GM21390 (cell line): Measurements from ENCODE around the gene FYTTD1.
"Not testable (repeated sequence)": the region's sequence is repeated elsewhere in the genome, so short reads cannot be mapped to it uniquely, and the experiment has no call there.

Experiments
- ATAC-seq: cut with Tn5 transposase; IDR thresholded peaks from one replicate; pipeline ENCODE4 v1.9.1; 2021; ENCODE audit not compliant: unreplicated experiment

The FYTTD1 gene, protein sequence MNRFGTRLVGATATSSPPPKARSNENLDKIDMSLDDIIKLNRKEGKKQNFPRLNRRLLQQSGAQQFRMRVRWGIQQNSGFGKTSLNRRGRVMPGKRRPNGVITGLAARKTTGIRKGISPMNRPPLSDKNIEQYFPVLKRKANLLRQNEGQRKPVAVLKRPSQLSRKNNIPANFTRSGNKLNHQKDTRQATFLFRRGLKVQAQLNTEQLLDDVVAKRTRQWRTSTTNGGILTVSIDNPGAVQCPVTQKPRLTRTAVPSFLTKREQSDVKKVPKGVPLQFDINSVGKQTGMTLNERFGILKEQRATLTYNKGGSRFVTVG

DNA sequence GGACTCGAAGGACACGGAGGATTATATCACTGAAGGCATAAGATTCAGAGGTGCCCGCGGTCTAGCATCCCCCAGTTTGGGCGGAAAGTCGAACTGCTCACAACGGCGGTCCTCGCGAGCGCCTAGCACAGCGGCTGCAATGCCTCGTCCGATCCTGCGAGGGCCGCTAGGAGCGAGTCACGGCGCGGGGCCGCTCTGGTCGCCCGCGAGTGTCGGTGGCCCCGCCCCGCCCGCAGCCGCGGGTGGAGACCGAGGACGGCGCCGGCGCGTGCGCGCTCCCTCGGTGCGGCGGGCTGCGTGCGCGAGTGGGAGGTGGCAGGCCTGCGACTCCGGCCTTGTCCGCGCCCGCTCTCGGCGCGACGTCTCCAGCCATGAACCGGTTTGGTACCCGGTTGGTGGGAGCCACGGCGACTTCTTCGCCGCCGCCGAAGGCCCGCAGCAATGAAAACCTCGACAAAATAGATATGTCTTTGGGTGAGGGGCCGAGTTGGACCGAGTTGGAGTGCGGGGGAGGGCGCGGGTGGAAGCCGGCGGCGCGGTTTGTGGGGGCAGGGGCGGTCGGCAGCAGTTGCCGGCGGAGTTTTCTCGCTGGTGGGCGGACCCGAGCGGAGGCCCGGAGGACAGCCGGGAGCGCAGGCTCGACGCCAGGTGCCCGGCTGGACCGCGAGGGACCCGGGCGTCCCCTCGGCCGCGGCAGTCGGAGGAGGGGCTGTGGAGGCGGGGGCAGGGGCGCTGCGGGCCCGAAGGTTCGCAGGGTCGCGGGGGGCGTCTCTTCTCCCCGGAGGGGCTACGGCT is at the start of gene FYTTD1:
TSS of gene FYTTD1 (plus strand) at position 283 of the 795 bp plus-strand sequence. CDS start at position 372, 89 bp downstream.
- peak; percentile 79 for ATAC-seq

DNA sequence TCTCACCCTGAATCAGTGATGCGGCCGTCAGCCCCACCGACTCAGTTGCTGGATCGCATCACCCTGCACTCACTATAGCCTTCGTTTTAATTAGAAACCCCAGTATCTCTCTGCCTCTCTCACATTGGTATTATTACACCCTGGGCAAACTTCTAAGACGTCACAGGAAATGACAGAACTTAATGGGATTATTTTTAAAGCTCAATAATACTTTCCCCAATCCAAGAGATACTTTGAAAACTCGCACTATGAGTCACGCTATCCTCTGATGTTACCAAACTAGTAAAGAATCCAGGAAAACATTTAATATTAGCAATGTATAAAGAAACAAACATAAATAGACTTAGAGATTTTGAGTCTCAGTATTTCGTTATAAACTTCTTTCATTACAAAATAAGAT is 49.6 kb upstream of the FYTTD1 start:
- no peak for ATAC-seq

DNA sequence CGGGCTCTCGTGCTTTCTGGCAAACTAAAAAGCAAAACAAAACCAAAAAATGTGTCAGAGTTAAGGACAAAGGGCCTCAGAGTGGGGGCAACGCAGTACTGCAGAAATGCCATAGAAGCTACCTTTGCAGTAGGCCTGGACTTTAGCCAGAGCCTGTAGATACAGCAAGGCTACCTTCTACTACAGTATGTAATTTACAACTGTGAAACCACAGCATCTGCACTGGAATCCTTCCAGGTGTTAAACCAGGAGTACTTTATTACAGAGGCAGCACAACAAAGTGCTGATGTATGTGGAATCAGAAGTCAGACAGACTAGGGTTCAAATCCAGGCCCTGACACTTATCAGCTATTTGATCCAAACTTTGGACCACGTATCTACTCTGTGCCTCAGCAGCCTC is 47.8 kb upstream of the FYTTD1 start:
- ATAC-seq = no peak

DNA sequence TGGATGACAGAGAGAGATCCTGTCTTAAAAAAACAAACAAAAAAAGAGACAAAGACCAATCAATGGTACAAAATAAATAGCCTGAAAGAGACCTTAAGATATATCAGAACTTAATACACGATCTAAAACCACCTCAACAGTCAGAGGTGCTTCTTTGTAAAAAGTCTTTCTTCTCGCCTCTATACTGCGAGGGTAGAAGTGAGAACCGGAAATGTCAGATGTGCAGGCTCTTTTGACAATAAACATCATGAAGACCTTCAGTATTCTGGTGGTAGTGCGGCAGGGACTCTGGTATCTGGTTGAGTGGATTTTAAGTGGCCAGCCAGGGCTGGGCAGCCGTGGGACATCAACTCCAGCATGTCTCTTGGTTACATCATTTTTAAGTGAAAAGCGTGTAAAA is 43.0 kb upstream of the FYTTD1 start:
- no peak for ATAC-seq

DNA sequence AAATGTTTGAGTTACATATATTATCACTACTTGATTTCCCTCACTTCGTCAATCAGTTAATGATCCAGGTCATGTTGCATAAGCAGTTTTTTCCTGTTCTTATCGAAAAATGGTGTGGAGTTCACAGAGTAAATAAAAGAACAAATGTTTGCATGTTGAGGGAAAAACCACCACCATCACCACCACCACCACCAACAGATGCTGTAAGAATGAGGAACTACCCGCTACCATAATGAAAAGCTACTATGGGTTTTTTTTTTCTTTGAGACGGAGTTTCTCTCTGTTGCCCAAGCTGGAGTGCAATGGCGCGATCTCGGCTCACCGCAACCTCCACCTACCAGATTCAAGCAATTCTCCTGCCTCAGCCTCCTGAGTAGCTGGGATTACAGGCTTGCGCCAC is 40.5 kb upstream of the FYTTD1 start:
- no peak for ATAC-seq

DNA sequence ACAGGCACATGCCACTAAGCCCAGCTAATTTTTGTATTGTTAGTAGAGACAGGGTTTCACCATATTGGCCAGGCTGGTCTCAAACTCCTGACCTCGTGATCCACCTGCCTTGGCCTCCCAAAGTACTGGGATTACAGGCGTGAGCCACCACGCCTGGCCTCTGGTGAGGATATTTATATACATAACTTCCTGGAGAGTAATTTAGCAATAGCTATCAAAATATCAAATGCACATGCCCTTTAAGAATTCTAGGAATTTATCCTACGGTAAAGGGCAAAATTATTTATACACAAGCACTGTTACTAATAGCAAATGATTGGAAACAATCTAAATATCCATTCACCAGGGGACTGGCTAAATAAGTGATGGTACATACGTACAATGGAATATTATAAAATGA is 38.7 kb upstream of the FYTTD1 start:
- ATAC-seq = not testable (repeated sequence)

DNA sequence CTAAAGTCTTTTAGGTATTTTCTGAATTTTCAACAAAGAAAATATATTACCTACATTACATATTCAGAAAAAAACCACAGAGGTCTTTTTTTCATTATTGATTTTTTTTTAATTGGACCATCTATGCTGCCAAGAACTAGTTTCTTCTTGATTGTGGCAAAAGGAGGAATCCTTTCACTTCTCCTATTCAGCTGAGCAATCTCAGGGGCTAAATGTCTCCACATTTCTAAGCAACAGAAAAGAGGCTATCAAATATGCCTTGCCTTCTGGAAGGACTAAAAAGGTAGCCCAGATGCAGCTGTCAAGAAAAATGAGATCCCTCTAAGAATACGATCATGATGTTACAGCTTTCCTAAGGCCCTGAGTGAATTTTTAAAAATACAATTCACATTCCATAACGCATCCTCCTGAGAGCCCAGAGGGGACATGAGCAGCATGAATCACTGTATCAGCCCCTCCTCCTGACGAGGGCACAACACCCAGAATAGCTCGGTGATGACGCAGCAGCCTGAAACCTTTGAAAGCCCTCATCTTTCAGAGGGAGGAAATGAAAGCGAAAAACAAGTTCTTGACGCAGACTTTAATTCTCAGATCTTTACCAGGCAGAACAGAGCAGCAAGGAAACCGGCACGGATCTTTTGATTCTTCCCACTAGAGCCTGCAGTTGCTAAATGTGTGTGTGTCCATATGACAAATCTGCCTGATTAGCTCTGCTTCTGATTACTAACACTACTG is 37.5 kb upstream of the FYTTD1 start:
- peak; percentile 80 for ATAC-seq

DNA sequence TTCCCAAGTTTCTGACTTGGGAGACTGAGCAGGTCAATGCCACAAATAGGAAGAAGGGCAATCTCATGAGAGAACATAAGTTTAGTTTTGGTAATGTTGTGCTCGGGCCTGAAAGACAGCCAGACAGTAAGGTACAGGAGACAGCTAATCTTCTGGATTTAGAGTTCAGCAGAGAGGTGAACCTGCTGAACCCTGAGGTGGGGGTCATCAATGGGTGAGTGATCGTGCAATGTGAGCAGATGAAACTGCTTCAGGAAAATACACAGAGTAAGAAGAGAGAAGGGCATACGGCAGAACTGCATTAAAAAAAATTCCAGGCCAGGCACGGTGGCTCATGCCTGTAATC is 36.2 kb upstream of the FYTTD1 start:
- peak; percentile 14 for ATAC-seq

DNA sequence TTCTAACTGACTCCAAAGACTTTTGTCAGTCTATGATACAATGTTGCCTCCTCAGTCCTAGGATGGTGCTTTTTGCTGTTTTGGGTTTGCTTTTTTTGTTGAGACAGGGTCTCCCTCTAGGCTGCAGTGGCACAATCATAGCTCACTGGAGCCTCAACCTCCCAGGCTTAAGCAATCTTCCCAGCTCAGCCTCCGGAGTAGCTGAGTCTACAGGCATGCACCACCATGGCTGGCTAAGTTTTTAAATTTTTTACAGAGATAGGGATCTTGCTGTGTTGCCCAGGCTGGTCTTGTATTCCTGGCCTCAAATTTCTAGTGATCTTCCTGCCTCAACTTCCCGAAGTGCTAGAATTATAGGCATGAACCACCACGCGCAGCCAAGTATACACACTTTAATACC is 35.4 kb upstream of the FYTTD1 start:
- ATAC-seq = no peak

DNA sequence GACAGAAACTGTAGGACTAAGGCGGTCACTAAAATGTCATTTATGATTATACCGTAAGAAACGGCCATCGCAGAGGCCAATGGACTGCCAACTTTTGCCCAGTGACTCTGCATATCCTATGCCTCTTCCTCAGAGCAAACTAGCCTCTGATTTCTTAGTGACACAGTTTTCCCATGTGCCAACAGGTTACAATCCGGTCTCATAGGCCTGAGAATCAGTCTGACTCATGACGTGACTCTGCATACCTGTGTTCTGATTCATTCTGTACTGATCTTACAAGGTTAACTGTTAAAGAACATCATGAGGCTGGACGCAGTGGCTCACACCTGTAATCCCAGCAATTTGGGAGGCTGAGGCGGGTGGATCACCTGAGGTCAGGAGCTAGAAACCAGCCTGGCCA is 30.8 kb upstream of the FYTTD1 start:
- no peak for ATAC-seq

DNA sequence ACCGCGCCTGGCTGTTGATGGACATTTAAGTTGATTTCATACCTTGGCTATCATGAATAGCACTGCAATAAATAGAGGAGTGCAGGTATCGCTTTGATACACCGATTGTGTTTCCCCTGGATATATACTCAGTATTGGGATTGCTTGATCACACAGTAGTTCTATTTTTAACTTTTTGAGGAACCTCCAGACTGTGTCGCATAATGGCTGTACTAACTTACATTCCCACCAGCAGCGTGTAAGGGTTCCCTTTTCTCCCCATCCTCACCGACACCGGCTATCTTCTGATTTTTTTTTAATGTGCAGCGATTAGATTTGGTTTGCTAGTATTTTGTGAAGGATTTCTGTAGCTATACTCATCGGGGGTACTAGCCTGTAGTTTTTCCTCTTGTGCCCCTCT is 29.0 kb upstream of the FYTTD1 start:
- ATAC-seq = no peak

DNA sequence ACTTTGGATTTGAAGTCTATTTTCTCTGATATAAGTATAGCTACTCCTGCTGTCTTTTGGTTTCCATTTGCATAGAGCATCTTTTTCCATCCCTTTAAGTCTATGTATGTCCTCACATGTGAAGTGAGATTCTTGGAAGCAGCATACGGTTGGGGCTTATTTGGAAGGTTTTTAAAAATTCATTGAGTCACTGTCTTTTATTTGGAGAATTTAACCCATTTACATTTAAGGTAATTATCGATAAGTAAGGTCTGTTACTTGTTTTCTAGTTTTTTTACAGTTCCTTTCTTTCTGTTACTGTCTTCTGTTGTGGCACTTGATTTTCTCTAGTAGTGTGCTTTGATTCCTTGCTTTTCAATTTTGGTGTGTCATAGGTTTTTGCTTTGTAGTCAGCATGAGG is 26.9 kb upstream of the FYTTD1 start:
- no peak for ATAC-seq

DNA sequence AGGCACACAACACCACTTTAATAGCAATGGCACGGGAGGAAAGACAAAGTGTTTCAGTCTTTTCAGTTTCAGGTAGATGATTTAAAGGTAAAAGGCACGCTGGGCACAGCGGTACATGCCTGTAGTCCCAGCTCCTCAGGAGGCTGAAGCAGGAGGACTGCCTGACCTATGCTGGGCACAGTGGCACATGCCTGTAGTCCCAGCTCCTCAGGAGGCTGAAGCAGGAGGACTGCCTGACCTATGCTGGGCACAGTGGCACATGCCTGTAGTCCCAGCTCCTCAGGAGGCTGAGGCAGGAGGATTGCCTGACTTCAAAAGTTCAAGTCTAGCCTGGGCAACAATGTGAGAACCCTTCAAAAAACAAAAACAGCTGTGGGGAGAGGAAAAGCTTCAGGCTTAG is 21.8 kb upstream of the FYTTD1 start:
- ATAC-seq = not testable (repeated sequence)

DNA sequence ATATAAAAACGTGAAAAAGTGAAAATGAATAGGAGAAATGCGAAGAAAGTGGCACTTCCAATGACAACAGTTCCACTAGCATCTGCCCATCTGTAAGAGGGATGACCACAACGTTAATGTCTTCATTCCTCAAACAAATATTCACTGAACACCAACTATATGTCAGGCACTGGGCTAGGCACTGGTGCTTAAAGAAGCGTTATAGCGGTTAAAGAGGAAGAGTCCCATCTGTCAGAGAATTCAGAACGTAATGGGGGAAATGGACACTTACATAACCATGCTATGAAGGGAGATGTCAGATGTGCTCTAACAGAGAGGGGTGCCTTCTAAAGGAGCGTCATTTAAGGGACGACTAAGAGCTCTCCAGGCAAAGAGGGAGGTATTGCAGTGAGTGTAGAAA is 21.2 kb upstream of the FYTTD1 start:
- ATAC-seq = no peak

DNA sequence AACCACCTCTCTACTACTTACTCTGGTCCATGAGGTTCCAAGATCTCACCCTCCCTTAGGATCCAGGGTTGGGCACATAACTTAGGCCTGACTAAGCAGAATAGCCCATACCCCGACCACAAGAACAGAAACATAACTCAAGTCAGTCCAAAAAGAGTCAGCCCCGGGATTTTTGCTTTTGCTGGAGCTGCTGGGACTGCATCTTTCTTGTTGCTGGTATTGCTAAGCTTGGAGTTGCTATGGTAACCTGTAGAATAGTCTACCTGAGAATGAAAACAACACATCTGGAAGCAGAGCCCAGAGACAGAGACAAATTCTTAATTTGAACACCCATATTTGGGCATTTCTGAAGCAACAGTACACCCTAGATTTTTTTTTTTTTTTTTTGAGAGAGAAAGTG is 19.5 kb upstream of the FYTTD1 start:
- no peak for ATAC-seq

DNA sequence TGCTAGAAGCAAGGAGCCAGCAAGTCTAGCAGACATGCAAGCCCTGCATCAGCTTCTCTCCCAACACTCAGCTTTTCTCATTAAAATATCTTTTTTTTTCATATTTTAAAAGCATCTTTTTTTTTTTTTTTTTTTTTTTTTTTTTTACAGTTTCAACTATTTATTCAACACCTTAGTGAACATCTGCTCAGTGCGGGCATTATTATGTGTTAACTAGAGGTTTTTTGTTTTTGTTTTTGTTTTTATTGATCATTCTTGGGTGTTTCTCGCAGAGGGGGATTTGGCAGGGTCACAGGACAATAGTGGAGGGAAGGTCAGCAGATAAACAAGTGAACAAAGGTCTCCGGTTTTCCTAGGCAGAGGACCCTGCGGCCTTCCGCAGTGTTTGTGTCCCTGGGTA is 18.9 kb upstream of the FYTTD1 start:
- not testable (repeated sequence) for ATAC-seq

DNA sequence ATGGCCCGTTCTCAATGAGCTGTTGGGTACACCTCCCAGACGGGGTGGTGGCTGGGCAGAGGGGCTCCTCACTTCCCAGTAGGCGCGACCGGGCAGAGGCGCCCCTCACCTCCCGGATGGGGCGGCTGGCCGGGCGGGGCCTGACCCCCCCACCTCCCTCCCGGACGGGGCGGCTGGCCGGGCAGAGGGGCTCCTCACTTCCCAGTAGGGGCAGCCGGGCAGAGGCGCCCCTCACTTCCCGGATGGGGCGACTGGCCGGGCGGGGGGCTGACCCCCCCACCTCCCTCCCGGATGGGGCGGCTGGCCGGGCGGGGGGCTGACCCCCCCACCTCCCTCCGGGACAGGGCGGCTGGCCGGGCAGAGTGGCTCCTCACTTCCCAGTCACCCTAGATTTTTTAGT is 18.2 kb upstream of the FYTTD1 start:
- ATAC-seq = not testable (repeated sequence)

DNA sequence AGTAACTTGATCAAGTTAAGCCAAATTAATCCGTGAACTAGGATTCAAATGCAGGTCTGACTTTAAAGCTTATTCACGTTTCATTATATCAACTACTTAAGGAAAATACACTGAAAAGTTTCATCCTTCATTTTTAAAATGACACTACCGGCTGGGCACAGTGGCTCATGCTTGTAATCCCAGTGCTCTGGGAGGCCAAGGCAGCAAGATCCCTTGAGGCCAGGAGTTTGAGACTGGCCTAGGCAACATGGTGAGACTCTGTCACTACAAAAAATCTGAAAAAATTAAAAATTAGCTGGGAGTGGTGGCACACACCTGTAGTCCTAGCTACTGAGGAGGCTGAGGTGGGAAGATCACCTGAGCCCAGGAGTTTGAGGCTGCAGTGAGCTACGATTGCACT is 16.6 kb upstream of the FYTTD1 start:
- no peak for ATAC-seq

DNA sequence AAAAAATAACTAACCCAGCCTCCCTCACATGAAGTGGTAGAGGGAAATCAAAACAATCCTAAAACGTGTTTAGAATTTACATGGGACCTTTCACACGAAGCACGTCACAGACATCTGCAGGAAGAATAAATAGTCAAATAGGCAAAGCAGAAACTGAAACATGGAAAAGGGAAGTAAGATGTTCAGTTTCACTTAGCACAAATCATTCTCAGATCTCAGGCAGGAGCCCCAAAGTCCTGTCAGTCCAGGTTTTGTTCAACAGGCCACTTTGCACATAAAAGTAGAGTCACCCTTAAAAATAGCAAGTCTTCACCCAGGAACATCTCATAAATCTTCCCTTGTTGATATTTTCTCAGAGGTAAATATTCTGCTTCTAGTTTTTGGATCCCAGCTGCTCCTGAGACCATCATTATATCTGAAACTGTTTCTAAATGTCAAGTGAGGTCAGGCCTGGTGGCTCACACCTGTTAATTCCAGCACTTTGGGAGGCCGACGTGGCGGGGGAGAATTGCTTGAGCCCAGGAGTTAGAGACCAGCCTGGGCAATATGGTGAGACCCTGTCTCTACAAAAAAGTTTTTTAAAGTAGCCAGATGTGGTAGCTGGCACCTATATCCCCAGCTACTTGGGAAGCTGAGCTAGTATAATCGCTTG is 14.9 kb upstream of the FYTTD1 start:
- peak; percentile 41 for ATAC-seq

DNA sequence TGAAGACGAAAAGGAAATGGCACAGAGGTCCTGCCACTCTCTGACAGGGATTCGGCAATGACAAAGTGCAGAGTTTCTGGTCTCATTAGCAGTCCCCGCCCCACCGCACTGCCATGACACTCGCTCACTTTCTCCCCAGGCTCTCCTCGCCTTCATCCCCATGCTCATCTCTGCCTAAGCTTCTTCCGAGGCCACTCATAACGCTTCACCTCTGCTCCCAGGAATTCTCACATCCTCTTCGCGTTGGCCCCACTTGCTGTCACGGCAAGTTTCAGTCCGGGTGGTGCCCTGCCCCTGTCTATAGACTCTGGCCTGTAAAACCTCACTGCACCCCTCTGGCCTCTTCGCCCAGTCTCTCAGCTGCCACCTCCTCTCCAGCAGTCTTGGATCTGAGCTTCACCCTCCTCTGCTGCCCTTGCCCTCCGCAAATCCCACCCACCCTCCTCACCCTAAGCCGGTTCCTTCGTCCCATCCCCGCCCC is 13.6 kb upstream of the FYTTD1 start:
- ATAC-seq = peak; percentile 23
